Superior temporal gyrus (tissue), 1 donor: ENCODE results near the gene NPHP4.

Source experiments
- DNase-seq: peaks from one replicate; pipeline ENCODE4 v3.0.0-alpha.2; 2016; ENCODE audit errors: extremely low spot score

NPHP4 gene

DNA sequence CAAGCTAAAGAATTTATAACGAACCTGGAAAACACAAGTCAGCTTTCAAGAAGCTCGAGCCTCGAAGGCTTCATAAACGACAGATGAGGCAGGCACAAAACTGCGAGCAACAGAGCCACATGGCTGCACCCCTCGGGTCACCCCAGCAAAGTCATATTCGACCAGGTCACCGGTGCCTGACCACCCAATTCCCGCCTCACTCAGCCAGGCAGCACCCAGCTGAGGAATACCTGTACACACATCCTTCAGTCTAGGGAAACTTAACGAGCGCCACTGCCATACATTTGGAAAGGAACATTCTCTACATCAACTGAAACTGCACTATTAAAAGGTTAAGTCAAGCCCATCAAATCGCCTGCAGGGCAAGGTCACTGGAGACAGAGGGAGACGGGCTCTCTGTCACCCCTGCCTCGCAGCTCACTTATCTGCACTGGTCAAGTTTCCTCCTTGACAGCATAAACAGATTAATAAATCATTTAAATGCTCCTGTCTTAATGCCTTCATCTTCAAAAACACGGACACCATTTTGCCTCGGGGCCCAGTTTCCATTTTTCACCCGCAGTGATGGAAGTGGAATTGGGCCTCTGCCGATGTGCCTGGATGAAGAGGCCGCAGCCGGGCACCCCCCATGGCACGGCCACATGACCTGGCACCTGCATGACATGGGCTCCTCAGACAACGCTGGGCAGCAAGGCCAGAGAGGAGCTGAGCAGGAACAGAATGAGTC lies 20.6 kb downstream of the NPHP4 start:
- no peak for DNase-seq

- no peak for DNase-seq
Observed at GRCh38 chr1:5970610-5971273, 21.5 kb downstream of the NPHP4 start.

DNA sequence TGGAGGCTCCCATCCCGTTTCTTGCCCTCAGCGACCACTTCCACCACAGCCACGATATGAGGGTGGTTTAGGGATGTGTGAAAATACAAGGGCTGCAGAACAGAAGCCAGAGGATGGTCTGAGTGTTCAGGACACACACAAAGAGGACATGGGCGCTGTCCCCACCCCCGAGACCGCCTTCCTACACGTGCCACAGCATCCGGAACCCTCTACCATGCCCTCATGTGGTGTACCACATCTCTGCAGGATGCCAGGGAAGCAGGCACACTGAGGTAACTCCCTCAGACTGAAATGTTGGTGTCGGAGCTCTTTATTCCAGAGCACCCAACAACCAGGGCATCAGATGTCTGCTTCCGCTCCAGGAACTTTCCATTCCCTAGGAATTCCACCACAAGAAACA lies 23.1 kb downstream of the NPHP4 start:
- DNase-seq: no peak

DNA sequence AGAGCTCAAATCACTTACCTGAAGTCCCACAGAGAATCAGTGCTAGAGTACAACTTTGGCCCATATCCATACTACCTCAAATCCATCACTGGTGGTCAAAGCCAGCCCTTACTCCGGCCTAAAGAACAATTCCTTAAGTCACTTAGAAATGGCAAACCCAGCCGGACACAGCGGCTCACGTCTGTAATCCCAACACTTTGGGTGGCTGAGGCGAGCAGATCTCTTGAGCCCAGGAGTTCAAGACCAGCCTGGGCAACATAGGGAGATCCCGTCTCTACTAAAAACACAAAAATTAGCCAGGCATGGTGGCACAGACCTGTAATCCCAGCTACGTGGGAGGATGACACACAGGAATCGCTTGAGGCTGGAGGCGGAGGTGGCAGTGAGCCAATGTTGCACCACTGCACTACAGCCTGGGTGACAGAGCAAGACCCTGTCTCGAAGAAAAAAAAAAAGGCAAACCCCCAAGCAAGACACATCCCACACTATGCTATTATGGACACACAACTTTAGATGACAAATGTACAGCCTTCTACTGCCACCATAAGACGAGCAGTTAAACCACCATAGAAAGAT lies 24.0 kb downstream of the NPHP4 start:
- DNase-seq: no peak

- DNase-seq: peak; percentile 27
Observed at GRCh38 chr1:5967351-5968160, 24.7 kb downstream of the NPHP4 start.

DNA sequence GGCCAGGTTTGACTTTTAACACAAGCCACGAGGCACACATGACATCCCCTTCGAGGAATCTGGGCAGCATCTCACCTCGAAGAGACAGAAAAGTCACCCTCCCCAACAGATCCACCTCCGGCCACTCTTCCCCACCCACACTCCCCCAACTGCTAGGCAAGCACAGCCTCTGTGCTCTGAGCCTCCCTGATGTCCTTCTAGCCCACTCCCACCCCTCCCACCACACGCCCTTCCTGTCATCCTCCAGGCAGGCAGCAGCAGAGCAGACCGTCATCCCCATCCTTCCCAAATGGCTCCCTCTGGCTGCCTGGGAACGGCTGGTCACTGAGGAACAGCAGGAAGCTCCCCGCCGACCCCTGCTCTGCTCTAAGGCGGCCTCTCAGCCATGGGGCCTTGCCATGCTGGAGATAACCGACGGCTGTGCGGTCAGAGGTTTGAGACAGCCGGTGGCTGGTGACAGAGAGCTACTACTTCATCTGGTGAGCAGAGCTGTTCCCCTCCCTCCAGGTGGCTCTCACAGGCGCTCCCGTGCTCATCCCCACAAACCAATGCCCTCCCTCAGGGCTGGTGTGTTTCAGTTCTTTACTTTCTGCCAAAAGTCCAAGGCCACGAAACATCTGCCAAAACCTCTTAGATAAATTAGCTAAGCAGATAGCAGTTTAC lies 25.6 kb downstream of the NPHP4 start:
- DNase-seq: no peak

DNA sequence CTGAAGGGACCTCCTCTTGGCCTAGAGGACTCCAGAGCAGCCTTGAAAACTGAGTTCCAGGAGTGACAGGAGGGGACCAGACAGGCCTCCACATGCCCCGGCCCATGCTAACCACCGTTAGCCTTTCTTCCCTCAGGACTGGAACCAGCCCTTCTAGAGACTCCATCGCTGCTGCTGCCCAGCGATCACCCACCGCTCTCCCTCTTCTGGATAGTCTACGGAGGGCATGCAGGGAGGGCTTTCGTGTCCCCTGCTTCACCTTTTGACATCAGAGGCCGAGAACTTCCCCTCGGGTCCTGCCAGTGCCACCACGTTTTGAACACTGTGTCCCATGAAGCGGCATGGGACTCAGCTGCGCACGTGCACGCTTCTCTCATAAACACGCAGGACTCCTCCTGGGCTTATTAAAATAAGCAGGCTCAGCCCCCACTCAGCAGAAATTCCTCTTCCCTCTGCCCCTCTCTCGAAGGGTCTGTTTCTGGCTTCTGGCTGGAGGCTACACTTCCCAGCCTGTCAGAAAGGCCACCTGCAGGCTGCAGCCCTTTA lies 26.6 kb downstream of the NPHP4 start:
- DNase-seq: no peak

- no peak for DNase-seq
Observed at GRCh38 chr1:5962265-5963105, 29.7 kb downstream of the NPHP4 start.

GRCh38 chr1:5961601-5962000 lies 30.6 kb downstream of the NPHP4 start:
- DNase-seq: no peak

DNA sequence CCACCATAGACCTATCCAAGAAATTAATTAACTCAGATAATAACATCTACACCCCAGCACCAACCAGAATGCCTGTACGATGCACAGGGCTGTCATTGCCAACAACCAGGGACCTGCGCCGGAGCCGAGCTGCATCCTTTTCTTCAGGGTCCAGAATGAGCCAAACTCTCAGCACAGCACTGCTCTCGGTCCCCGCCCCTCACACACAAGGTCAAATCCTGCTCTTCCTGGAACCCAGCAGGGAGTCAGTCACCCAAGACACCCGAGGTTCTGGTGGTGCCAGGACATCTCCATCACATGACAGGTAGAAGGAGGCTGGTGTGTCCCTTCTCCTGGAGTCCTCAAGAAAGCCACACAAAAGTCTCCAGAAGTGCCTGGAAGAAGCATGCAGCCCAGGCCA lies 31.9 kb downstream of the NPHP4 start:
- DNase-seq: no peak

- no peak for DNase-seq
Observed at GRCh38 chr1:5959667-5960230, 32.5 kb downstream of the NPHP4 start.

- DNase-seq: no peak
Observed at GRCh38 chr1:5959087-5959486, 33.1 kb downstream of the NPHP4 start.

DNA sequence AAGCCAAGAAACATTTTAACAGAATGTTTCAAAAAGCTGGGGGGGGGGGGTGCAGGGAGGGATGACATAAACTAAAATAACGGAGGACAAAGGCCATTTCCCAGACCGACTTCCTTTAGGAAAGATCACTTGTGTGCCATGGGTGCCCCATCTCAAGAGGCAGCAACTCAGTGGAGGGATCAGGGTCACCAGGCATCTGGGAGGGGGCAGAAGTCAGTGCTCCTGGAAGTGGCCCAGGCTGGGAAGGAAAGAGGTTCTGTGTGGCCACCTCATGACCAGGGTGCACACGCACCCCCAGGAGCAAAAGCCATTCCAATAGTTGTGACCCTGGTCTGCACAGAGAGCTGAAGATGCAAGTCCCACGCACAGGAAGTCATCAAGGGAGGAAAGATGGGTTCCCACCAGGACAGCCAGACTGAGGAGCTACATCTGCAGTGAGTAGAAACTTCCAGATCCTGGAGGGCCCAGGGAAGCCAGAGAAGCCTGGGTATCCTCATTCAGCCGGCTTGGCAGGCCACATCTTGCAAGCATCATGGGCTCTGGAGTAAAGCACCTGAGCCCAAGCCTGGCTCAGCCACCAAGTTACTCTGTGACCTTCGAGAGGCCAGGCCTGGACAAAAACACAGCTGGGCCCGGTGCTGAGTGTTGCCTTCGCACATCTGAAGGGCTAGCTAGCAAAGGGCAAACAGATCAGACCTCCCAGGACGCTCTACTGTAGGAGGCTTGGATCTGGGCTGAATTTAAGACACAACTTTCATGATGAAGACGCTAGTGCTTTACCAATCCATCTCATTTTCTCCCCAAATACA lies 36.0 kb downstream of the NPHP4 start:
- no peak for DNase-seq

DNA sequence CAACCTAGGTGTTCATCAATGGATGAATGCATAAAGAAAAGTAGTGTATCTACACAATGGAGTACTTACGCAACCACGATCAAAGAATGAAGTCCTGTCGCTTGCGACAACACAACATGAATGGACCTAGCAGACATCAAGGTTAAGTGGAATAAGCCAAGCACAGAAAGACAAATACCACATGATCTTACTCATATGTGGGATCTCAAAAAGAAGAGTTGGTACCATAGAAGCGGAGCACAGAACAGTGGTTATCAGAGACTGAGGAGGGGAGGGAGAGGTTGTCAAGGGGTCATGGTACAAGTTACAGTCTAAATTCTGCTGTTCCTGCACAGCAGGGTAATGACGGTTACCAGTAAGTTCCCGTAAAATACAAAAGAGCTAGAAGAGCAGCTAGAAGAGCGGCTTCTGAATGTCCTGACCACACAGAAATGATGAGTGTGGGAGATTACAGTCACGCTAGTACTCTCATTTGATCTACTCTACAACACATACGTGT lies 36.7 kb downstream of the NPHP4 start:
- DNase-seq: no peak

GRCh38 chr1:5954964-5955363 lies 37.3 kb downstream of the NPHP4 start:
- DNase-seq: no peak

DNA sequence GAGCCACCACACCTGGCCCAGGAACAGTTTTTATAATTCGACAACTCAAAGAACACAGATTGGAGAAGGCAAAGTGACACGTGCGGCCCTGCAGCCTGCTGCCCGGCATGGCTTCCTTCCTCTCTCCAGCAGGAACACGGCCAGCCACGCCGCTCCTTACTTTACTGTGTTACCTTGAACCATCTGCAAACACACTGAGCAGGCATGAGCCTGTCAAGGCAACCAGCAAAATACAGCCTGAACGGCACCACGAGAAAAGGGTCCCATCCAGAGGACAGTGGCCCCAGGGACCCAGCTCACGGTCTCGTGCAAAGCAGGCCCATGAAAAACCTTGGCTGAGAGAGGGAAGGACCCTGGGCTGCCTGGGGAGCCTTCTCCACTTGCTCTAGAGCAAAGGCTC lies 38.8 kb downstream of the NPHP4 start:
- no peak for DNase-seq

GRCh38 chr1:5951846-5952410 lies 40.3 kb downstream of the NPHP4 start:
- DNase-seq: no peak

DNA sequence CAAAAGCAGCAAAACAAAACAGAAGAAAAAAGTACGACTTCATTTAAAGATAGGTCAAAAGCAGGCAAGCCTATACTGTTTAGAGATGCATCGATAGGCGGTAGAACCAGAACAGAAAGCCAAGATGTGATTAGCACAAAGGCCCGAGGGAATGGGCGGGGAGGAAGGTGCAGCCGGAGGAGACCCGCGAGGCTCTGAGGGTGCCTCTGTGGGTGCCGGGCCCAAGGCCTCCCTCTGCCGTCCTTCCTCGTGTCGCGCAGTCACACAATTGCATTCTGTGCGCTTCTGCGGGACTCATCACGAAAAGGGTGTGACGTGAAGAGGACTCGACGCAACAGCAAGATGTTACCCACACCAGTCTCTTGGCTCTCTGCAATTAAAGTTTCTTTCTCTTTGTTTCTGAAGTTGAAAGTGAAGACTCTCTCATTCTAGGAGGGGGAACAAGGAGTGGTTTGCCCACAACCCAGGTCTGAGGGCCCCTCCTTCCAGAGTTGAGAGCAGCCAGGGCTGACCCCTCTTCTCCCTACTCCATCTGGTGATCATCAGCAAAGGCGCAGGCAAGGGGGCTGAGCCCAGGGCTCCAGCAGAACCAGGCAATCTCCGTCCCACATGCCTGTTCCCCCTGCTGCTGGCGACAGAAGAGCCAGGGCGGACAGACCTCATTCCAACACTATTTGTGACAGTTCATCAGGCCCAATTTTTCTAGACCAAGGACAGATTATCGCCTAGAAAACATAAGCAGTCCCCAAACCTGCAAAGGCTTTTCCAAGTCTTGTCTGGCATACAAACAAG lies 41.0 kb downstream of the NPHP4 start:
- no peak for DNase-seq
